ENCODE data around the gene VHLL.
A peak's percentile ranks its signal among the peaks of the same experiment; 100 is the strongest.

Gene VHLL

GRCh38 chr1:156291226-156292061, 7.7 kb downstream of the VHLL start:
- peaks cover 20% of the 10 kb centered on the region for H3K36me3 ChIP-seq (ENCODE audit: insufficient read depth, low read length)
- peak overlapping the region; percentile 49 for H3K9ac ChIP-seq (ENCODE audit: low read depth, low read length)
- peaks cover 8% of the 10 kb centered on the region; the same call in 1 of the 2 replicates for H3K4me1 ChIP-seq (ENCODE audit: insufficient read depth, low read length)
- peak overlapping the region; percentile 62 for H3K4me3 ChIP-seq (ENCODE audit: low read length)
- H3K27me3 ChIP-seq (ENCODE audit: insufficient read depth, low read length) = no peaks in the 10 kb centered on the region
- no peak overlapping the region for H3K27ac ChIP-seq (ENCODE audit: low read depth, low read length)
- 17% methylated on average over 37 of the region's 37 CpGs for WGBS
- no peaks in the 10 kb centered on the region for H3K9me3 ChIP-seq (ENCODE audit: insufficient read depth, low read depth, low read length)

- Histone ChIP-seq H3K4me1 (ENCODE audit: insufficient read depth, low read length) (0 out of 2 replicates have a peak, but pooled peaks cover 2% of the 10 kb centered on the region), H3K4me3 (ENCODE audit: low read length) (no peak overlapping the region), H3K9ac (ENCODE audit: low read depth, low read length) (no peak overlapping the region), H3K9me3 (ENCODE audit: insufficient read depth, low read depth, low read length) (no peaks in the 10 kb centered on the region), H3K27ac (ENCODE audit: low read depth, low read length) (no peak overlapping the region), H3K27me3 (ENCODE audit: insufficient read depth, low read length) (no peaks in the 10 kb centered on the region), H3K36me3 (ENCODE audit: insufficient read depth, low read length) (peaks cover 20% of the 10 kb centered on the region)
Observed at GRCh38 chr1:156289857-156290256, 9.2 kb downstream of the VHLL start.

- 96% methylated on average over 8 of the region's 8 CpGs for WGBS
- Histone ChIP-seq H3K36me3 (ENCODE audit: insufficient read depth, low read length) (peaks cover 8% of the 10 kb centered on the region; the same call in 1 of the 2 replicates), H3K27me3 (ENCODE audit: insufficient read depth, low read length) (no peaks in the 10 kb centered on the region)
Observed at GRCh38 chr1:156286061-156286460, 13.0 kb downstream of the VHLL start.

GRCh38 chr1:156285437-156285836, 13.7 kb downstream of the VHLL start:
- peaks cover 11% of the 10 kb centered on the region; the same call in 1 of the 2 replicates for H3K36me3 ChIP-seq (ENCODE audit: insufficient read depth, low read length)

More at GRCh38 chr1:156286061-156286460, 13.0 kb downstream of the VHLL start:
- no peak overlapping the region for H3K4me3 ChIP-seq (ENCODE audit: low read length)
- H3K27ac ChIP-seq (ENCODE audit: low read depth, low read length) = no peak overlapping the region
- no peaks in the 10 kb centered on the region for H3K9me3 ChIP-seq (ENCODE audit: insufficient read depth, low read depth, low read length)
- no peak overlapping the region for H3K9ac ChIP-seq (ENCODE audit: low read depth, low read length)
- peaks cover 16% of the 10 kb centered on the region; the same call in 1 of the 2 replicates for H3K4me1 ChIP-seq (ENCODE audit: insufficient read depth, low read length)

GRCh38 chr1:156284757-156285156, 14.3 kb downstream of the VHLL start:
- no peaks in the 10 kb centered on the region for H3K27me3 ChIP-seq (ENCODE audit: insufficient read depth, low read length)
- peaks cover 17% of the 10 kb centered on the region for H3K36me3 ChIP-seq (ENCODE audit: insufficient read depth, low read length)
- no peaks in the 10 kb centered on the region for H3K9me3 ChIP-seq (ENCODE audit: insufficient read depth, low read depth, low read length)
- no peak overlapping the region for H3K27ac ChIP-seq (ENCODE audit: low read depth, low read length)
- peak overlapping the region; percentile 27; the same call in 1 of the 2 replicates for H3K4me3 ChIP-seq (ENCODE audit: low read length)
- H3K9ac ChIP-seq (ENCODE audit: low read depth, low read length) = no peak overlapping the region
- WGBS = 90% methylated on average over 4 of the region's 4 CpGs
- peaks cover 18% of the 10 kb centered on the region; the same call in 1 of the 2 replicates for H3K4me1 ChIP-seq (ENCODE audit: insufficient read depth, low read length)

More at GRCh38 chr1:156285437-156285836, 13.7 kb downstream of the VHLL start:
- H3K9me3 ChIP-seq (ENCODE audit: insufficient read depth, low read depth, low read length) = no peaks in the 10 kb centered on the region
- H3K27me3 ChIP-seq (ENCODE audit: insufficient read depth, low read length) = no peaks in the 10 kb centered on the region
- H3K4me1 ChIP-seq (ENCODE audit: insufficient read depth, low read length) = peaks cover 18% of the 10 kb centered on the region; the same call in 1 of the 2 replicates
- H3K9ac ChIP-seq (ENCODE audit: low read depth, low read length) = no peak overlapping the region
- no peak overlapping the region for H3K27ac ChIP-seq (ENCODE audit: low read depth, low read length)
- 97% methylated on average over 21 of the region's 21 CpGs for WGBS
- H3K4me3 ChIP-seq (ENCODE audit: low read length) = no peak overlapping the region

GRCh38 chr1:156284112-156284511, 15.0 kb downstream of the VHLL start, which contains the start of gene TMEM79:
TMEM79 (plus strand) TSS chr1:156284325; CDS start chr1:156285227, 902 bp downstream.
- H3K27me3 ChIP-seq (ENCODE audit: insufficient read depth, low read length) = no peaks in the 10 kb centered on the region
- peaks cover 18% of the 10 kb centered on the region; the same call in 1 of the 2 replicates for H3K4me1 ChIP-seq (ENCODE audit: insufficient read depth, low read length)
- H3K36me3 ChIP-seq (ENCODE audit: insufficient read depth, low read length) = peaks cover 21% of the 10 kb centered on the region
- peak within 1 kb of the TSS; percentile 98 for H3K27ac ChIP-seq (ENCODE audit: low read depth, low read length)
- WGBS = 96% methylated on average over 7 of the region's 7 CpGs
- no peaks in the 10 kb centered on the region for H3K9me3 ChIP-seq (ENCODE audit: insufficient read depth, low read depth, low read length)
- H3K4me3 ChIP-seq (ENCODE audit: low read length) = peak within 1 kb of the TSS; percentile 84
- H3K9ac ChIP-seq (ENCODE audit: low read depth, low read length) = peak within 1 kb of the TSS; percentile 98

- H3K27ac ChIP-seq (ENCODE audit: low read depth, low read length) = peak overlapping the region; percentile 98; the same call in 1 of the 2 replicates
- 73% methylated on average over 1 of the region's 1 CpG for WGBS
- H3K9ac ChIP-seq (ENCODE audit: low read depth, low read length) = peak overlapping the region; percentile 98
- no peaks in the 10 kb centered on the region for H3K9me3 ChIP-seq (ENCODE audit: insufficient read depth, low read depth, low read length)
- no peaks in the 10 kb centered on the region for H3K27me3 ChIP-seq (ENCODE audit: insufficient read depth, low read length)
- H3K4me3 ChIP-seq (ENCODE audit: low read length) = peak overlapping the region; percentile 84
- peaks cover 18% of the 10 kb centered on the region; the same call in 1 of the 2 replicates for H3K4me1 ChIP-seq (ENCODE audit: insufficient read depth, low read length)
- H3K36me3 ChIP-seq (ENCODE audit: insufficient read depth, low read length) = peaks cover 24% of the 10 kb centered on the region
Observed at GRCh38 chr1:156283521-156283920, 15.6 kb downstream of the VHLL start.

GRCh38 chr1:156282479-156283222, 16.5 kb downstream of the VHLL start, which contains the start of gene SMG5:
SMG5 (minus strand) TSS chr1:156282825; CDS start chr1:156282680, 145 bp downstream.
- Histone ChIP-seq H3K9me3 (ENCODE audit: insufficient read depth, low read depth, low read length) (no peaks in the 10 kb centered on the region), H3K27ac (ENCODE audit: low read depth, low read length) (peak within 1 kb of the TSS; percentile 98), H3K4me1 (ENCODE audit: insufficient read depth, low read length) (peaks cover 18% of the 10 kb centered on the region; the same call in 1 of the 2 replicates), H3K9ac (ENCODE audit: low read depth, low read length) (peak within 1 kb of the TSS; percentile 98), H3K4me3 (ENCODE audit: low read length) (peak within 1 kb of the TSS; percentile 84), H3K27me3 (ENCODE audit: insufficient read depth, low read length) (no peaks in the 10 kb centered on the region), H3K36me3 (ENCODE audit: insufficient read depth, low read length) (peaks cover 32% of the 10 kb centered on the region)
- under 1% methylated on average over 50 of the region's 50 CpGs for WGBS

GRCh38 chr1:156281693-156282478, 17.2 kb downstream of the VHLL start:
- Histone ChIP-seq H3K4me1 (ENCODE audit: insufficient read depth, low read length) (peaks cover 18% of the 10 kb centered on the region; the same call in 1 of the 2 replicates), H3K27me3 (ENCODE audit: insufficient read depth, low read length) (no peaks in the 10 kb centered on the region), H3K9me3 (ENCODE audit: insufficient read depth, low read depth, low read length) (no peaks in the 10 kb centered on the region), H3K27ac (ENCODE audit: low read depth, low read length) (peak overlapping the region; percentile 98), H3K9ac (ENCODE audit: low read depth, low read length) (peak overlapping the region; percentile 98), H3K4me3 (ENCODE audit: low read length) (peak overlapping the region; percentile 84), H3K36me3 (ENCODE audit: insufficient read depth, low read length) (peaks cover 39% of the 10 kb centered on the region)
- WGBS = 11% methylated on average over 22 of the region's 22 CpGs

- 66% methylated on average over 8 of the region's 8 CpGs for WGBS
- no peak overlapping the region for H3K27ac ChIP-seq (ENCODE audit: low read depth, low read length)
Observed at GRCh38 chr1:156281281-156281680, 17.8 kb downstream of the VHLL start.

More at GRCh38 chr1:156281281-156281680, 17.8 kb downstream of the VHLL start:
- H3K4me3 ChIP-seq (ENCODE audit: low read length) = peak overlapping the region; percentile 84
- no peaks in the 10 kb centered on the region for H3K27me3 ChIP-seq (ENCODE audit: insufficient read depth, low read length)
- no peaks in the 10 kb centered on the region for H3K9me3 ChIP-seq (ENCODE audit: insufficient read depth, low read depth, low read length)
- H3K4me1 ChIP-seq (ENCODE audit: insufficient read depth, low read length) = peaks cover 18% of the 10 kb centered on the region; the same call in 1 of the 2 replicates
- H3K9ac ChIP-seq (ENCODE audit: low read depth, low read length) = peak overlapping the region; percentile 98
- H3K36me3 ChIP-seq (ENCODE audit: insufficient read depth, low read length) = peaks cover 45% of the 10 kb centered on the region
